Medulla oblongata (tissue), 1 donor: ENCODE results near the gene GABRP.
"Not testable (repeated sequence)": the region's sequence is repeated elsewhere in the genome, so short reads cannot be mapped to it uniquely, and the experiment has no call there.

Experiments used
- DNase-seq: peaks from one replicate; pipeline ENCODE4 v3.0.0-alpha.2; 2015; ENCODE audit errors: extremely low spot score

Gene GABRP

DNA sequence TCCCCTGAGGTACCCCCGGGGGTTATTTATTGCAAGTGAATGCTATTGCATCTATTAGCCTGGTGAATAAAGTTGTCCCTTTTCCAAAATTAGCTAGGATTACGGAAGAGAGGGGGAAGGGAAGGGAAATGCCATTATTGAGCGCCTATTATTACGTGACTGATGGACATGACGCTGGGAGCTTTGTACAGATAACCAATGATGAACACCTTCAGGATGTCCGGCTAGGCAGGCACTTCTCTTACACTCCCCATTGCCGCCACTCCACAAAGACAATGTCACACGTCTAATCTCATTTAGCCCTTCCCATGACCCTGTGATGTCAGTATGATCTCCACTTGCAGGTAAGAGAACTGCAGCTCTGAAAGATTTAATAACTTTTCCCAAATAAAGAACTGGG, 9.4 kb downstream of the GABRP start:
- DNase-seq, result no peak

DNA sequence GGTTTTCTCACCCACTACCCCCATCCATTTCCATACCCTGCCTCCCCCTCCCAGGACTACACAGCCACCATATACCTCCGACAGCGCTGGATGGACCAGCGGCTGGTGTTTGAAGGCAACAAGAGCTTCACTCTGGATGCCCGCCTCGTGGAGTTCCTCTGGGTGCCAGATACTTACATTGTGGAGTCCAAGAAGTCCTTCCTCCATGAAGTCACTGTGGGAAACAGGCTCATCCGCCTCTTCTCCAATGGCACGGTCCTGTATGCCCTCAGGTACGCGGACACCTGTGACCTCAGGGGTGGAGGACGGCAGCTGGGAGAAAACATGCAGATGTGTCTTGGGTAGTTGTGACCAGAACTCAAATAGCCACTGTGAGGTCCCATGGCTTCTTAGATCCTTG, 11.6 kb downstream of the GABRP start:
- no peak for DNase-seq

DNA sequence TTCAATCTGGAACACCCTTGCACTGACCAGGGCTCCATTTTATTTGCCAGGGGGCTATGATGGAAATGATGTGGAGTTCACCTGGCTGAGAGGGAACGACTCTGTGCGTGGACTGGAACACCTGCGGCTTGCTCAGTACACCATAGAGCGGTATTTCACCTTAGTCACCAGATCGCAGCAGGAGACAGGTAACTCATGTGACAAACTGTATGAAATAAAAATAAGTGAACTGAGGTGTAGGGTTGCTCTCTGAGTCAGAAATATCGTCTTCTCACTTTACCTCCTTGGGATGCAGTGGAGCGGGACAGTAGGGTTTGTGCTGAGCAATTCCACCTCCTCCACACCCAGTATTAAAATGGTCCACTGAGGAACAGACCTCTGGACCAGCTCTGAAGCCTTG, 22.1 kb downstream of the GABRP start:
- no peak for DNase-seq

DNA sequence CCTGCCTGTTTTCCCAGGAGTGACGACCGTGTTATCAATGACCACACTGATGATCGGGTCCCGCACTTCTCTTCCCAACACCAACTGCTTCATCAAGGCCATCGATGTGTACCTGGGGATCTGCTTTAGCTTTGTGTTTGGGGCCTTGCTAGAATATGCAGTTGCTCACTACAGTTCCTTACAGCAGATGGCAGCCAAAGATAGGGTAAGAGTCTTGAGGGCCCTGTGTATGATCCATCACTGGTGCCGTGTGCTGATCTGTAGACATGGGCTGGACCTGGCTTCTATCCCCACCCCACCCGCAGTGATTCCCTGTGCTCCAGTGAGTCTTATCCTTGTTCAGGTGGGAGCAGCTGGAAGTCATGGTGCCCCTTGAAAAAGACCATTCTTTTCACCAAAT, 26.0 kb downstream of the GABRP start:
- peak; percentile 76 for DNase-seq

- no peak for DNase-seq
These were observed 28.2 kb downstream of the GABRP start for GRCh38 chr5:170811719-170812118.

DNA sequence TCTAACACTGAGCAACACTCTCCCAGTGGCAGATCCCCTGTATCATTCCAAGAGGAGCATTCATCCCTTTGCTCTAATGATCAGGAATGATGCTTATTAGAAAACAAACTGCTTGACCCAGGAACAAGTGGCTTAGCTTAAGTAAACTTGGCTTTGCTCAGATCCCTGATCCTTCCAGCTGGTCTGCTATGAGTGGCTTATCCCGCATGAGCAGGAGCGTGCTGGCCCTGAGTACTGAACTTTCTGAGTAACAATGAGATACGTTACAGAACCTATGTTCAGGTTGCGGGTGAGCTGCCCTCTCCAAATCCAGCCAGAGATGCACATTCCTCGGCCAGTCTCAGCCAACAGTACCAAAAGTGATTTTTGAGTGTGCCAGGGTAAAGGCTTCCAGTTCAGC, 29.7 kb downstream of the GABRP start:
- DNase-seq, result no peak

DNA sequence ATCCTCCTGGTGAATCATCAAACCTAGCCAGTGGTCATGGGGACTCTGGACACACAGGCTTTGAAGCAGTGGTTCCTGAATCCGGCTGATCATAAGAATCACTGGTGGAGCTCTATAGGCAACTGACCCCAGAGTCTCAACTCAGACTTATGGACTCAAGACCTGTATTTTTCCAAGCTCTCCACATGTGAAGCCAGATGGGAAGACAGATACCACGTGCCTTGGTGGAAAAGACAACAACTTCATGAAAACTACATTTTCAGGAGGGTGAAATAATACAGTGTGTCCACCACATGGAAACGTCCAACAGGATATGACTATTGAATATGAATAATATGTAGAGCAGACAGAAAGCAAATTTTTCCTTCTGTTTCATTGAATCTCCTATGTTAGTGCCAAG, 33.7 kb downstream of the GABRP start:
- no peak for DNase-seq

GRCh38 chr5:170818232-170818631, 34.7 kb downstream of the GABRP start:
- DNase-seq, result no peak

GRCh38 chr5:170819824-170820223, 36.3 kb downstream of the GABRP start:
- DNase-seq, result no peak

DNA sequence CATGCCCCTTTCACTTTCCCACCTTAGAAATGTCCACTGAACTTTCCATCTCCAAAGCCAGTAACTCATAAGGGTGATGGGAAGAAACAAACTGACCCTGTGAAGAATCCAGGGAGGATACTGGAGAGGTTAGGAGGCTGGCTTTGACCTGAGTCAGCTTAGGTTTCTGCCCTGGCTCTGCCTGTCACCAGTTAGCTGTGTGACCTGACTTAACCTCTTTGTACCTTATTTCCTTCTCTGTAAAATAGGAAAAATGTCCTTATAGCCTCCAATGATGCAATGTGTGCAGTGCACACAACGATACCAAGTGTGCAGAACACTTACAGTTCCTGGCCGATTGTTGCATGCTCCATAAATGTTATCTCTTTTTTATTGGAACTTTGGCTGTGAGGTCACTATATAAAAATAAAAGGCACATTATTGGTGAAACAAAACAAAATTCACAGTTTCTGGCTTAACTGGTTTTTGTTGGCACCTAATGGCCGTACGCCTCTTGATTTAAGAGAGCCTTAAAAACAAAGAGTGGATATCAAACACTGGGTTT, 37.8 kb downstream of the GABRP start:
- no peak for DNase-seq

DNA sequence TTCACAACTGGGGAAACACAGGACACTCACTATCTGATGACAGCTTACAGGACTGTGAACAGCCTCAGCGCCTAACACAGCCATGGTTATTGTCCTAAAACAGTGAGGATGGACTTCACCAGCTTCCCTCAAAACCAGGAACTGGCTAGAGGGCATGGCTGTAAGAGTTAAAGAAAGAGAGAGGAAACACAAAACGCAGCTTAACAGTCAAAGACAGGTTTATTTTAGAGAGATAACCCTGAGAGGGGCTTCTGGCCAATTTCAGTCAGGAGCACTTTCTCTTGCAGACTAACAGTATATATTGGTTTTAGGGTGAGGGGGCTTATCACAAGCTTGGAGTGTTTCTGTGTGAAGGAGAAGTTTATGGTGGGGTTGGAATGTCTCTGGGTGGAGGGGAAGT, 42.6 kb downstream of the GABRP start:
- DNase-seq, result no peak

GRCh38 chr5:170832241-170832640, 48.7 kb downstream of the GABRP start:
- DNase-seq, result no peak

DNA sequence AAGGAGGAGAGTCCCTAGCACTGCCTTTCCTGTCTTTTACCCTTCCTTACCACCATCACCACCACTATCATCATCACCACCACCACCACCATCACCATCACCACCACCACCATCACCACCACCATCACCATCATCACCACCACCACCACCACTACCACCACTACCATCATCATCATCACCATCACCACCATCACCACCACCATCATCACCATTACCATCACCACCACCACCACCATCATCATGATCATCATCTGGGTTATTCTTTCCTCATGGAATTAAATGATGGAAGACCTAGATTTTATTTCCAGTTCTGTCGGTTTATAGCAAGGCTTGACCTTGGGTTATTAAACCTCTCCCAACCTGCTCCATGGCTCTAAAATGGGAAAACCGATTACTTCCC, 50.5 kb downstream of the GABRP start:
- not testable (repeated sequence) for DNase-seq

DNA sequence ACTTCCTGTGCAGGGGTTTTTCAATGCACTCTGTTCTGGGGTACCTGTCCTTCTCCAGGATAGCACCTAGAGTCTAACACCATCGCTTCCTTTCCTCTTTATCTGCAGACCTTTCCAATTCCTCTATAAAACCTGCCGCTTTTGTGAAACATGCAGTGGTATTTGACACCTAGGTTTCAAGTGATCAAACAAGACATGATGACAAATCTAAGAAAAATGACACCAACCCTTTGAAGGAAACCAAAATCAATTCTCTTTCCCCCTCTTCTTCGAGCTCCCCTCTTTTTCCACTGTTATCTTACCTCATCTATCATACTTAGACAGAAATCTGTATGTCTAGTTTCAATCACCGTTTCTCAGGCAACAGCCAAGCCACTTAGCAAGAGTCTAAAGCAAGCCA, 52.7 kb downstream of the GABRP start:
- no peak for DNase-seq

- DNase-seq, result no peak
These were observed 60.3 kb downstream of the GABRP start for GRCh38 chr5:170843870-170844269.

- no peak for DNase-seq
These were observed 61.1 kb downstream of the GABRP start for GRCh38 chr5:170844651-170845050.

DNA sequence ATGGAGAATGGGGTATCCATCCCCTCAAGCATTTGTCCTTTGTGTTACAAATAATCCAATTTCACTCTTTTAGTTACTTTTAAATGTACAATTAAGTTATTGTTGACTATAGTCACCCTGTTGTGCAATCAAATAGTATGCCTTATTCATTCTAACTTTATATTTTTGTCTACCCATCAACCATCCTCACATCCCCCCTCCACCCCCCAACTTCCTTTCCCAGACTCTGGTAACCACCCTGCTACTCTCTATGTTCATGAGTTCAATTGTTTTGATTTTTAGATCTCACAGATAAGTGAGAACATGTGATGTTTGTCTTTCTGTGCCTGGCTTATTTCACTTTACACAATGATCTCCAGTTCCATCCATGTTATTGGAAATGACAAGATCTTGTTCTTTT, 62.9 kb downstream of the GABRP start:
- no peak for DNase-seq

- no peak for DNase-seq
These were observed 63.3 kb downstream of the GABRP start for GRCh38 chr5:170846846-170847245.

DNA sequence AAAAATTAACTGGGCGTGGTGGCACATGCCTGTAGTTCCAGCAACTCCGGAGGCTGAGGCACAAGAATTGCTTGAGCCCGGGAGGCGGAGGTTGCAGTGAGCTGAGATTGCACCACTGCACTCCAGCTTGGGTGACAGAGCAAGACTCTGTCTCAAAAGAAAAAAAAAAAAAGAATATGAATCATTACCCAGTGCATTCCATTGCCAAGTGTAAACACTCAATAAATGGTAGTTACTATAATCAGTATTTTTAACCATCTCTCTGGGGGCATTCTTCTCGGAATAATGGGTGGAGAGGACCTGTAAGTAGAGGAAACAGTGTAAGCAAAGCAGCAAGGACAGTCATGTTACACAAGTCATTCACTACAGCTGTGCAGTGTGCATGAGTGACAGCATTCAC, 64.5 kb downstream of the GABRP start:
- DNase-seq, result no peak

DNA sequence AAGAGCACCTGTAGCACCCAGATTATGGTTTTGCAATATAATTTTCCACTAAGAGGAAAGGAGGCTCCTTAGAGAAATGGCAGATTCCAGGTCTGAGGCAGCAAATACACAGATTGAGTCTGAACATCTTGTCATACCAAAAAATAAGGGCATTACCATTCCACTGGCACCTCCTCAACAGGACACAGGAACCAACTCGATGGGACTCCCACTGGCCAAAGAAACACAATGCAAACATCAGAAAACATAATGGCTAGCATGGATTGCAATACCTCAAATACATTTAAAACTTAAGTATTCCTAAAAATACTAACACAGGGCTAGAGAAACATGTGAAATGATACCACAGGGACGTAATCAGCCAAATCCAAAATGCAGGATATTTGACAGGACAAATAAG, 65.8 kb downstream of the GABRP start:
- no peak for DNase-seq

GRCh38 chr5:170854566-170854965, 71.0 kb downstream of the GABRP start:
- DNase-seq, result no peak

DNA sequence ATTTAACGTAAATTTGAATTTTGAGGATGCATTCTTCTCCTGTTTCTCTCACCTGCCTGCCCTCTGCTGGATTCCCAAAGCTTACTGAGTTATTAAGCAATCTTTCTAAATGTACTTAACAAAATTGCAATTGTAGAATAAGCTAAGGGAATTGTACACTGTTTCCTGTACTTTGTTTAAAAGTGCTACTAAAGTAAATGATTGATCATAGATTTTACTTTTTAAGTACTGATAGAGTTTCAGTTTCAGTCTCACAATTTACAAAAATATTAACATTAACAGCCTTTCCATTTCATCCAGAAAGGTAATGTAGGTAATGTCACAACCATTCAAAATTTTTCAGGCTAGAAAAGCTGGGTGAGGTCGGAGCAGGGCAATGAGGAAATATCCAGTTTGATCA, 73.5 kb downstream of the GABRP start:
- DNase-seq, result no peak

- DNase-seq, result no peak
These were observed 76.9 kb downstream of the GABRP start for GRCh38 chr5:170860415-170860814.

- DNase-seq, result no peak
These were observed 77.5 kb downstream of the GABRP start for GRCh38 chr5:170860818-170861666.
